ENCODE results near the gene ZC3H12D.

The ZC3H12D gene

DNA sequence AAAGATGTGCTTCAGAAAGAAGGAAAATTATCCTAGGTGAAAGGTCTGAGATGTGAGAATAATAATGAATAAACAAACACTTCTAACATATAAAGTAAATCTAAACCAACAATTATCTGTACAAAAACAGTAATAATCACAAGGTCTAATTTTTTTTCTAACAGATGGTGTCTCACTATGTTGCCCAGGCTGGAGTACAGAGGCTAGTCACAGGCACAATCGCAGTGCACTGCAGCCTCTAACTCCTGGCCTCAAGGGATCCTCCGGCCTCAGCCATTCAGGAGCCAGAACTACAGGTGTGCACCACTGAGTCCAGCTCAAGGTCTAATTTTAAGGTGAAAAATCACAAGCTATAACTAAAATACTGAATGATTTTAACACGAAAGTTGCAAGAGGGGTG lies 17.0 kb upstream of the ZC3H12D start:
- Histone ChIP-seq H3K79me2 (ENCODE audit: insufficient read depth, low read depth) (no peaks in the 10 kb centered on the region), H3K4me2 (no peak overlapping the region), H3K27ac (no peak overlapping the region), H3K4me3 (IDR thresholded peaks at IDR 0.05; ENCODE audit: insufficient read depth, low read depth, low read length) (no peak overlapping the region), H3K36me3 (ENCODE audit: insufficient read depth) (no peaks in the 10 kb centered on the region), H3K27me3 (ENCODE audit: insufficient read depth, low read depth) (no peaks in the 10 kb centered on the region), H2AFZ (ENCODE audit: low read depth) (no peak overlapping the region), H4K20me1 (ENCODE audit: insufficient read depth) (no peaks in the 10 kb centered on the region), H3K4me1 (ENCODE audit: low read depth, poor library complexity, severe bottlenecking) (peaks cover 5% of the 10 kb centered on the region), H3K9ac (no peak overlapping the region)
- TF ChIP-seq, protein P1, sequence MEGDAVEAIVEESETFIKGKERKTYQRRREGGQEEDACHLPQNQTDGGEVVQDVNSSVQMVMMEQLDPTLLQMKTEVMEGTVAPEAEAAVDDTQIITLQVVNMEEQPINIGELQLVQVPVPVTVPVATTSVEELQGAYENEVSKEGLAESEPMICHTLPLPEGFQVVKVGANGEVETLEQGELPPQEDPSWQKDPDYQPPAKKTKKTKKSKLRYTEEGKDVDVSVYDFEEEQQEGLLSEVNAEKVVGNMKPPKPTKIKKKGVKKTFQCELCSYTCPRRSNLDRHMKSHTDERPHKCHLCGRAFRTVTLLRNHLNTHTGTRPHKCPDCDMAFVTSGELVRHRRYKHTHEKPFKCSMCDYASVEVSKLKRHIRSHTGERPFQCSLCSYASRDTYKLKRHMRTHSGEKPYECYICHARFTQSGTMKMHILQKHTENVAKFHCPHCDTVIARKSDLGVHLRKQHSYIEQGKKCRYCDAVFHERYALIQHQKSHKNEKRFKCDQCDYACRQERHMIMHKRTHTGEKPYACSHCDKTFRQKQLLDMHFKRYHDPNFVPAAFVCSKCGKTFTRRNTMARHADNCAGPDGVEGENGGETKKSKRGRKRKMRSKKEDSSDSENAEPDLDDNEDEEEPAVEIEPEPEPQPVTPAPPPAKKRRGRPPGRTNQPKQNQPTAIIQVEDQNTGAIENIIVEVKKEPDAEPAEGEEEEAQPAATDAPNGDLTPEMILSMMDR (conservative IDR thresholded peaks at IDR 0.05; ENCODE audit: low read depth, low read length), result no peak

- peaks cover 5% of the 10 kb centered on the region for H3K4me1 ChIP-seq (ENCODE audit: low read depth, poor library complexity, severe bottlenecking)
- TF ChIP-seq, protein P1 (conservative IDR thresholded peaks at IDR 0.05; ENCODE audit: low read depth, low read length), result no peak
- no peak overlapping the region for H3K4me2 ChIP-seq
Observed at GRCh38 chr6:149501201-149501600, 16.4 kb upstream of the ZC3H12D start.

GRCh38 chr6:149500096-149500495 lies 15.3 kb upstream of the ZC3H12D start:
- H3K9ac ChIP-seq, result no peak overlapping the region
- no peak overlapping the region for H2AFZ ChIP-seq (ENCODE audit: low read depth)

More at GRCh38 chr6:149501201-149501600, 16.4 kb upstream of the ZC3H12D start:
- H3K9ac ChIP-seq, result no peak overlapping the region
- no peak overlapping the region for H3K4me3 ChIP-seq (IDR thresholded peaks at IDR 0.05; ENCODE audit: insufficient read depth, low read depth, low read length)
- H3K27ac ChIP-seq, result no peak overlapping the region
- H4K20me1 ChIP-seq (ENCODE audit: insufficient read depth), result no peaks in the 10 kb centered on the region
- no peaks in the 10 kb centered on the region for H3K36me3 ChIP-seq (ENCODE audit: insufficient read depth)
- no peaks in the 10 kb centered on the region for H3K79me2 ChIP-seq (ENCODE audit: insufficient read depth, low read depth)
- H2AFZ ChIP-seq (ENCODE audit: low read depth), result no peak overlapping the region
- H3K27me3 ChIP-seq (ENCODE audit: insufficient read depth, low read depth), result no peaks in the 10 kb centered on the region

DNA sequence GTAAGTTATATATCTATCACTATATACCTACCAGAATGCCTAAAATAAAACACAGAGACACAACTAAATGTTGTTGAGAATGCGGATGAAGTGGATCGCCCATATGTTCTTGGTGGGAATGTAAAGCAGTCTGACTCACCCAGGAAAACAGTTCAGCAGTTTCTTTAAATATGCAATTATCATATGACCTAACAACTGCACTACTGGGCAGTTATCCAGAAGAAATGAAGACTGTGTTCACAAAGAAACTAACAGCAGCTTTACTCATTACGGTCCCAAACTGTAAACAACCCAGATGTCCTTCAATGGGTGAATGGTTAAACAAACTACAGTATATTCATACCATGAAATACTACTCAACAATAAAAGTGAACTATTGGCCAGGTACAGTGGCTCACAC lies 14.3 kb upstream of the ZC3H12D start:
- H3K4me3 ChIP-seq (IDR thresholded peaks at IDR 0.05; ENCODE audit: insufficient read depth, low read depth, low read length), result no peak overlapping the region
- no peak overlapping the region for H3K27ac ChIP-seq
- H2AFZ ChIP-seq (ENCODE audit: low read depth), result no peak overlapping the region
- H3K27me3 ChIP-seq (ENCODE audit: insufficient read depth, low read depth), result no peaks in the 10 kb centered on the region
- no peaks in the 10 kb centered on the region for H4K20me1 ChIP-seq (ENCODE audit: insufficient read depth)
- H3K9ac ChIP-seq, result no peak overlapping the region
- no peaks in the 10 kb centered on the region for H3K79me2 ChIP-seq (ENCODE audit: insufficient read depth, low read depth)
- no peak overlapping the region for H3K4me2 ChIP-seq
- H3K36me3 ChIP-seq (ENCODE audit: insufficient read depth), result no peaks in the 10 kb centered on the region
- peaks cover 5% of the 10 kb centered on the region for H3K4me1 ChIP-seq (ENCODE audit: low read depth, poor library complexity, severe bottlenecking)
- TF ChIP-seq, protein P1 (conservative IDR thresholded peaks at IDR 0.05; ENCODE audit: low read depth, low read length), result no peak

More at GRCh38 chr6:149500096-149500495, 15.3 kb upstream of the ZC3H12D start:
- Histone ChIP-seq H3K4me3 (IDR thresholded peaks at IDR 0.05; ENCODE audit: insufficient read depth, low read depth, low read length) (no peak overlapping the region), H3K79me2 (ENCODE audit: insufficient read depth, low read depth) (no peaks in the 10 kb centered on the region), H3K36me3 (ENCODE audit: insufficient read depth) (no peaks in the 10 kb centered on the region), H3K27me3 (ENCODE audit: insufficient read depth, low read depth) (no peaks in the 10 kb centered on the region), H3K27ac (no peak overlapping the region), H3K4me2 (no peak overlapping the region), H4K20me1 (ENCODE audit: insufficient read depth) (no peaks in the 10 kb centered on the region), H3K4me1 (ENCODE audit: low read depth, poor library complexity, severe bottlenecking) (peaks cover 5% of the 10 kb centered on the region)
- TF ChIP-seq, protein P1 (conservative IDR thresholded peaks at IDR 0.05; ENCODE audit: low read depth, low read length), result no peak

Measured in KMS-11 (cell line).